AG04450 (cell line): ENCODE results near the gene CCDC12. TPM values are rescaled to one million over a fixed set of nuclear protein-coding genes. Genes with fewer than 3 reads are reported as not detected.
A peak's percentile ranks its signal among the peaks of the same experiment; 100 is the strongest.

Source experiments
- CTCF ChIA-PET: fragments of 300-600, 350-600 bp; formaldehyde crosslinking; extraction: SDS; loops from one replicate; lab custom pipeline; 2022; ENCODE audit warnings: antibody characterized with exemption, inconsistent platforms; lab: Charles Lee
- POLR2A ChIA-PET: fragments of 350-600 bp; formaldehyde crosslinking; extraction: SDS; loops from one replicate; lab custom pipeline; 2021; ENCODE audit warnings: antibody characterized with exemption, inconsistent platforms; lab: Yijun Ruan, JAX
- DNase-seq: peaks from one replicate; pipeline ENCODE4 v3.0.0-alpha.2; 2011; ENCODE audit warnings: low read depth, low spot score
- H3K27ac ChIP-seq: one replicate; pipeline ENCODE4 v1.5.1; 2012; ENCODE audit warnings: low read depth, low read length, control low read depth
- H3K27me3 ChIP-seq: one replicate; pipeline ENCODE4 v1.6.0; 2012; ENCODE audit warnings: low read length; ENCODE audit not compliant: control insufficient read depth, insufficient read depth
- H3K4me3 ChIP-seq: 2 replicates; pipeline ENCODE4 v1.5.1; 2011; ENCODE audit warnings: mild to moderate bottlenecking, low read depth, low read length, control low read depth
- H3K9me3 ChIP-seq: 2 replicates; pipeline ENCODE4 v1.5.1; 2012; ENCODE audit warnings: low read length; ENCODE audit not compliant: control insufficient read depth, insufficient read depth
- polyA plus RNA-seq: library from polyadenylated mRNA; depleted of rRNA; stranded (reverse); fragments of >200 nt; gene quantifications from 2 replicates; pipeline ENCODE4 v1.2.3, GENCODE V29; 2011
- TF ChIP-seq, protein P1 (sequence below): IDR thresholded peaks from 2 replicates; pipeline ENCODE4 v1.5.1; 2011; ENCODE audit warnings: low read depth, low read length, control low read depth, inconsistent platforms

CCDC12 gene
- polyA plus RNA-seq, 1 experiment: 18.3 TPM

GRCh38 chr3:46884427-46884826 lies 92.1 kb downstream of the CCDC12 start:
- DNase-seq: no peak
- ChIA-PET CTCF (interaction anchor here (2.3 kb wide), 1 partner anchor 10 kb away, joined by 9 read pairs; no protein-coding TSS in a partner anchor), POLR2A (no interaction called here)
- no peak overlapping the region for H3K27ac ChIP-seq
- TF ChIP-seq, protein P1, sequence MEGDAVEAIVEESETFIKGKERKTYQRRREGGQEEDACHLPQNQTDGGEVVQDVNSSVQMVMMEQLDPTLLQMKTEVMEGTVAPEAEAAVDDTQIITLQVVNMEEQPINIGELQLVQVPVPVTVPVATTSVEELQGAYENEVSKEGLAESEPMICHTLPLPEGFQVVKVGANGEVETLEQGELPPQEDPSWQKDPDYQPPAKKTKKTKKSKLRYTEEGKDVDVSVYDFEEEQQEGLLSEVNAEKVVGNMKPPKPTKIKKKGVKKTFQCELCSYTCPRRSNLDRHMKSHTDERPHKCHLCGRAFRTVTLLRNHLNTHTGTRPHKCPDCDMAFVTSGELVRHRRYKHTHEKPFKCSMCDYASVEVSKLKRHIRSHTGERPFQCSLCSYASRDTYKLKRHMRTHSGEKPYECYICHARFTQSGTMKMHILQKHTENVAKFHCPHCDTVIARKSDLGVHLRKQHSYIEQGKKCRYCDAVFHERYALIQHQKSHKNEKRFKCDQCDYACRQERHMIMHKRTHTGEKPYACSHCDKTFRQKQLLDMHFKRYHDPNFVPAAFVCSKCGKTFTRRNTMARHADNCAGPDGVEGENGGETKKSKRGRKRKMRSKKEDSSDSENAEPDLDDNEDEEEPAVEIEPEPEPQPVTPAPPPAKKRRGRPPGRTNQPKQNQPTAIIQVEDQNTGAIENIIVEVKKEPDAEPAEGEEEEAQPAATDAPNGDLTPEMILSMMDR: no peak
- H3K9me3 ChIP-seq: no peaks in the 10 kb centered on the region; the same call in 1 of the 2 replicates
- no peak overlapping the region for H3K4me3 ChIP-seq
- H3K27me3 ChIP-seq: peaks cover 79% of the 10 kb centered on the region

DNA sequence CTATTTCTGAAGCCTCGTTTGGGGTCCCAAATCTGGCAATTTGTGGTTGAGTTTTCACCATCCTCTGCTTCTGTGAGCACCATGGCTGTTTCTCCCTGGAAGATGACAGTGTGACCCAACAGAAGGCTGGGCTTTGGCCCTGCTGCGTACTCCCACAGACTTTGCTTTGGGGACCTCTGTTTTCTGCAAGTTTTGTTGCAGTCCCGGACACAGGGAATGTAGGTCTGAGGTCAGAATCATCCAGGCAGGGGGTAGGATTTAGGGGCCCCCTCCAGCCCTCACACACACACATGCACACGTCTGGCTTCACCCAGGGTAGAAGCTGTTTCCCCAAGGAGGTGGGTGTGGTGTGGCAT lies 92.7 kb downstream of the CCDC12 start:
- POLR2A ChIA-PET: no interaction called here
- CTCF ChIA-PET: no interaction called here
- peaks cover 73% of the 10 kb centered on the region for H3K27me3 ChIP-seq

DNA sequence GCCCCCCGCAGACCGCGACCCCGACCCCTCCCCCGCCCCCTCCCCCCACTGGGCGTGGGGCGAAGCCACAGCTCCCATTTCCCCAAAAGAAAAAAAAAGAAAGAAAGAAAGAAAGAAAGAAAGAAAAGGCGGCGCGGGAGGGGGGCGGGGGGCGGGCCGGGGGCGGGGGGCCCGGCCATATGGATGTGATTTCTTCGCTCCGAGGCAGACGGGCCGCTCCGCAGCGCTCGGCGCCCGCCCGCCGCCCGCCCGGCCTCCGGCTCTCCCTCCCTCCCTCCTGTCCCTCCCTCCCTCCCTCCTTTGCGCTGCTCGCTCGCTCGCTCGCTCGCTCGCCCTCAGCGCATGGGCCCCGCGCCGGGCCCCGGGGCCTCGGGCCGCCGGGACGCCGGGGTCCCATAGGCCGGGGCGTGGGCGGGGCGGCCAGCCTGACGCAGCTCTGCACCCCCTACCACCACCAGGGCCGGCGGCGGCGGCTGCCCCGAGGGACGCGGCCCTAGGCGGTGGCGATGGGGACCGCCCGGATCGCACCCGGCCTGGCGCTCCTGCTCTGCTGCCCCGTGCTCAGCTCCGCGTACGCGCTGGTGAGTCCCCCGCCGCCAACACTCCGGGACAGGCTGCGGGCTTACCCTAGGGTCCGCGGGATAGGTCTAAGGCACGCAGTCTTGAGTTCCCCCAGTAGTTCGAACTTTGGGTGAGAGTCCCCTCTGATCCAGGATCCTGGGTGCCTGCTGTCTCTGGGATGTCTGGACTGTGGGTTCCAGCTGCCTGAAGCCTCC lies 93.3 kb downstream of the CCDC12 start:
- no peak for DNase-seq
- no peak overlapping the region for H3K27ac ChIP-seq
- peaks cover 68% of the 10 kb centered on the region for H3K27me3 ChIP-seq
- peak overlapping the region; percentile 49; the same call in 1 of the 2 replicates for H3K4me3 ChIP-seq
- CTCF ChIA-PET: interaction anchor here (0.6 to 2.8 kb wide), 4 partner anchors 12 to 241 kb away, joined by 3 to 12 read pairs (median 6); no protein-coding TSS in a partner anchor
- H3K9me3 ChIP-seq: no peaks in the 10 kb centered on the region; the same call in 1 of the 2 replicates
- POLR2A ChIA-PET: no interaction called here
- TF ChIP-seq, protein P1: no peak

More for the DNA sequence above, 92.7 kb downstream of the CCDC12 start:
- Histone ChIP-seq H3K9me3 (no peaks in the 10 kb centered on the region; the same call in 1 of the 2 replicates), H3K27ac (no peak overlapping the region), H3K4me3 (no peak overlapping the region)
- TF ChIP-seq, protein P1: no peak
- DNase-seq: no peak

- H3K9me3 ChIP-seq: no peaks in the 10 kb centered on the region; the same call in 1 of the 2 replicates
- CTCF ChIA-PET: interaction anchor here (0.6 to 2.8 kb wide), 5 partner anchors 13 to 420 kb away, joined by 3 to 12 read pairs (median 5); no protein-coding TSS in a partner anchor
- peaks cover 61% of the 10 kb centered on the region for H3K27me3 ChIP-seq
- DNase-seq: no peak
- peak overlapping the region; percentile 49 for H3K4me3 ChIP-seq
- TF ChIP-seq, protein P1: no peak
- H3K27ac ChIP-seq: no peak overlapping the region
- POLR2A ChIA-PET: no interaction called here
These were observed 94.0 kb downstream of the CCDC12 start for GRCh38 chr3:46882377-46883053.
